ENCODE measurements around the gene CLEC4C. TPM values are rescaled to one million over a fixed set of nuclear protein-coding genes. Genes with fewer than 3 reads are reported as not detected.
"Not testable (repeated sequence)": the region's sequence is repeated elsewhere in the genome, so short reads cannot be mapped to it uniquely, and the experiment has no call there.

CLEC4C gene
- not detected for total RNA-seq
- long read RNA-seq = 0 reads

- TF ChIP-seq, protein P1, sequence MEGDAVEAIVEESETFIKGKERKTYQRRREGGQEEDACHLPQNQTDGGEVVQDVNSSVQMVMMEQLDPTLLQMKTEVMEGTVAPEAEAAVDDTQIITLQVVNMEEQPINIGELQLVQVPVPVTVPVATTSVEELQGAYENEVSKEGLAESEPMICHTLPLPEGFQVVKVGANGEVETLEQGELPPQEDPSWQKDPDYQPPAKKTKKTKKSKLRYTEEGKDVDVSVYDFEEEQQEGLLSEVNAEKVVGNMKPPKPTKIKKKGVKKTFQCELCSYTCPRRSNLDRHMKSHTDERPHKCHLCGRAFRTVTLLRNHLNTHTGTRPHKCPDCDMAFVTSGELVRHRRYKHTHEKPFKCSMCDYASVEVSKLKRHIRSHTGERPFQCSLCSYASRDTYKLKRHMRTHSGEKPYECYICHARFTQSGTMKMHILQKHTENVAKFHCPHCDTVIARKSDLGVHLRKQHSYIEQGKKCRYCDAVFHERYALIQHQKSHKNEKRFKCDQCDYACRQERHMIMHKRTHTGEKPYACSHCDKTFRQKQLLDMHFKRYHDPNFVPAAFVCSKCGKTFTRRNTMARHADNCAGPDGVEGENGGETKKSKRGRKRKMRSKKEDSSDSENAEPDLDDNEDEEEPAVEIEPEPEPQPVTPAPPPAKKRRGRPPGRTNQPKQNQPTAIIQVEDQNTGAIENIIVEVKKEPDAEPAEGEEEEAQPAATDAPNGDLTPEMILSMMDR (IDR thresholded peaks at IDR 0.05; ENCODE audit: borderline replicate concordance) = no peak
- no peak within 1 kb of the TSS for H3K27ac ChIP-seq (replicated peaks)
- peaks cover 14% of the 10 kb centered on the region for H3K27me3 ChIP-seq (ENCODE audit: low read depth)
- DNase-seq = no peak
- no peak within 1 kb of the TSS for H3K4me3 ChIP-seq
- no peaks in the 10 kb centered on the region for H3K36me3 ChIP-seq
- peaks cover 11% of the 10 kb centered on the region for H3K9me3 ChIP-seq (replicated peaks)
- intact Hi-C loops (cut with micrococcal nuclease) = no loop called here
- H3K4me1 ChIP-seq = no peaks in the 10 kb centered on the region
These were observed at the start of gene CLEC4C for GRCh38 chr12:7747246-7747645. Gene CLEC4C, minus strand, starts transcription at chr12:7747375. Its CDS starts 27 bp downstream, at chr12:7747348.

DNA sequence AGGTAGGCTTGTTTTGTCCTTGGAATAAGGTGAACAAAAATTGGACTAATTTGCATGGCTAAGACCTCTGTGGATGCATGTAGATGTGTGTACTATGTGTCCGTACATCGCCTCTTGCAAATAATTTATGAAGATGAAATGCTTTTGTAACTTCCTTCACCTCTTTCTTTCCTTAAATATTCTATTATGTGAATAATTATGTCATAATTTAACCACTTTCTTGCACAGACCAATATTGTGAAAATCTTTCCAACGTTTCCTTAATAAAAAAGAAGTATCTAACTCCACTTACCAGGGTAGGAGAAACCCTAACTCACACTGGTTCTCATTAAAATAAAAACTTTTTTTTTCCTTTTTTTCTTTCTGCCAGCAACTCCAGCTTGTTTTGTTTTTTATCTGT lies 46.0 kb upstream of the CLEC4C start:
- Histone ChIP-seq H3K4me1 (no peaks in the 10 kb centered on the region), H3K36me3 (no peaks in the 10 kb centered on the region), H3K27ac (replicated peaks) (no peak overlapping the region), H3K9me3 (replicated peaks) (no peaks in the 10 kb centered on the region), H3K27me3 (ENCODE audit: low read depth) (peaks cover 12% of the 10 kb centered on the region), H3K4me3 (no peak overlapping the region)
- TF ChIP-seq, protein P1 (IDR thresholded peaks at IDR 0.05; ENCODE audit: borderline replicate concordance) = no peak
- DNase-seq = no peak
- intact Hi-C loops (cut with micrococcal nuclease) = no loop called here

- peaks cover 44% of the 10 kb centered on the region for H3K27me3 ChIP-seq (ENCODE audit: low read depth)
- H3K4me3 ChIP-seq, H3K36me3 ChIP-seq: not testable (repeated sequence)
These were observed 41.8 kb upstream of the CLEC4C start, which contains the start of gene NANOG for GRCh38 chr12:7788884-7789528. Gene NANOG, plus strand, starts transcription at chr12:7789402. Its CDS starts 213 bp downstream, at chr12:7789615.

GRCh38 chr12:7788294-7788660 lies 41.1 kb upstream of the CLEC4C start:
- intact Hi-C loops (cut with micrococcal nuclease) = no loop called here

More at GRCh38 chr12:7788884-7789528, 41.8 kb upstream of the CLEC4C start, which contains the start of gene NANOG:
- DNase-seq; H3K9me3 ChIP-seq (replicated peaks); H3K27ac ChIP-seq (replicated peaks); H3K4me1 ChIP-seq; intact Hi-C loops (cut with micrococcal nuclease): not testable (repeated sequence)

GRCh38 chr12:7787574-7788293 lies 40.6 kb upstream of the CLEC4C start:
- Histone ChIP-seq H3K4me1 (no peaks in the 10 kb centered on the region), H3K9me3 (replicated peaks) (no peaks in the 10 kb centered on the region), H3K27ac (replicated peaks) (no peak overlapping the region), H3K4me3 (no peak overlapping the region), H3K36me3 (no peaks in the 10 kb centered on the region), H3K27me3 (ENCODE audit: low read depth) (peaks cover 44% of the 10 kb centered on the region)
- DNase-seq = no peak
- intact Hi-C loops (cut with micrococcal nuclease) = no loop called here
- TF ChIP-seq, protein P1 (IDR thresholded peaks at IDR 0.05; ENCODE audit: borderline replicate concordance) = no peak

More at GRCh38 chr12:7788294-7788660, 41.1 kb upstream of the CLEC4C start:
- Histone ChIP-seq H3K4me3 (no peak overlapping the region), H3K4me1 (no peaks in the 10 kb centered on the region), H3K36me3 (no peaks in the 10 kb centered on the region), H3K27ac (replicated peaks) (no peak overlapping the region), H3K27me3 (ENCODE audit: low read depth) (peaks cover 44% of the 10 kb centered on the region), H3K9me3 (replicated peaks) (no peaks in the 10 kb centered on the region)
- no peak for DNase-seq
- TF ChIP-seq, protein P1 (IDR thresholded peaks at IDR 0.05; ENCODE audit: borderline replicate concordance) = no peak

GRCh38 chr12:7784701-7785100 lies 37.5 kb upstream of the CLEC4C start:
- intact Hi-C loops (cut with micrococcal nuclease) = no loop called here

DNA sequence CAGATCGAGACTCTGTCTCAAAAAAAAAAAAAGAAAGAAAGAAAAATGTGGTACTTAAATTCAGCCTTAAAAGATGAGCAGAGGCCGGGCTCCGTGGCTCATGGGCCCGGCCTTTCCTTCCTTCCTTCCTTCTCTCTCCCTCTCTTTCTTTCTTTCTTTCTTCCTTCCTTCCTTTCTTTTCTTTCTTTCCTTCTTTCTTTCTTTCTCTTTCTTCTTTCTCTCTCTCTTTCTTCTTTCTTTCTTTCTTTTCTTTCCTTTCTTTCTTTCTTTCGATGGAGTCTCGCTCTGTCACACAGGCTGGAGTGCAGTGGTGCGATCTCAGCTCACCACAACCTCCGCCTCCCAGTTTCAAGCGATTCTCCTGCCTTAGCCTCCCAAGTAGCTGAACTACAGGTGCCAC lies 36.3 kb upstream of the CLEC4C start:
- intact Hi-C loops (cut with micrococcal nuclease) = not testable (repeated sequence)

More at GRCh38 chr12:7784701-7785100, 37.5 kb upstream of the CLEC4C start:
- H3K27me3 ChIP-seq (ENCODE audit: low read depth) = peaks cover 36% of the 10 kb centered on the region
- H3K36me3 ChIP-seq = no peaks in the 10 kb centered on the region
- DNase-seq = no peak
- no peak overlapping the region for H3K4me3 ChIP-seq
- TF ChIP-seq, protein P1 (IDR thresholded peaks at IDR 0.05; ENCODE audit: borderline replicate concordance) = no peak
- no peak overlapping the region for H3K27ac ChIP-seq (replicated peaks)
- no peaks in the 10 kb centered on the region for H3K4me1 ChIP-seq
- no peaks in the 10 kb centered on the region for H3K9me3 ChIP-seq (replicated peaks)

More for the DNA sequence above, 36.3 kb upstream of the CLEC4C start:
- H3K9me3 ChIP-seq (replicated peaks); DNase-seq; H3K36me3 ChIP-seq; H3K4me3 ChIP-seq; H3K27ac ChIP-seq (replicated peaks); H3K4me1 ChIP-seq: not testable (repeated sequence)
- H3K27me3 ChIP-seq (ENCODE audit: low read depth) = peaks cover 34% of the 10 kb centered on the region

Measured in left ventricle myocardium inferior (tissue), 1 donor.